HG02885 (cell line): Measurements from ENCODE around the gene BCL2L13.
"Not testable (repeated sequence)": the region's sequence is repeated elsewhere in the genome, so short reads cannot be mapped to it uniquely, and the experiment has no call there.

Experiments used
- ATAC-seq: cut with Tn5 transposase; IDR thresholded peaks from one replicate; pipeline ENCODE4 v1.9.1; 2021; ENCODE audit warnings: mild to moderate bottlenecking; ENCODE audit not compliant: unreplicated experiment, poor library complexity

The BCL2L13 gene

GRCh38 chr22:17634696-17635095 is 3.9 kb upstream of the BCL2L13 start:
- no peak for ATAC-seq

DNA sequence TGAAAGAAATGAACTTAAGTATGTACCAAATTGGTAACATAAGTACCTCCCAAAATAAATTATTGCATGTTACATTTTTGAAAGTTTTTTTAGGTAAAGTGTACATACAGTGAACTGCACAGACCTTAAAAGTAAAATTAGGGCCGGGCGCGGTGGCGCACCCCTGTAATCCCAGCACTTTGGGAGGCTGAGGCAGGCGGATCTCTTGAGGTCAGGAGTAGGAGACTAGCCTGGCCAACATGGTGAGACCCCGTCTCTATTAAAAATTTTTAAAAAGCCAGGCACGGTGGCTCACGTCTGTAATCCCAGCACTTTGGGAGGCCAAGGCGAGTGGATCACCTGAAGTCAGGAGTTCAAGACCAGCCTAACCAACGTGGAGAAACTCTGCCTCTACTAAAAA is 1.7 kb upstream of the BCL2L13 start:
- ATAC-seq = not testable (repeated sequence)

- peak; percentile 2 for ATAC-seq
These were observed 921 bp upstream of the BCL2L13 start for GRCh38 chr22:17637490-17638181.

- ATAC-seq = peak; percentile 20
These were observed 450 bp upstream of the BCL2L13 start for GRCh38 chr22:17638182-17638431.

DNA sequence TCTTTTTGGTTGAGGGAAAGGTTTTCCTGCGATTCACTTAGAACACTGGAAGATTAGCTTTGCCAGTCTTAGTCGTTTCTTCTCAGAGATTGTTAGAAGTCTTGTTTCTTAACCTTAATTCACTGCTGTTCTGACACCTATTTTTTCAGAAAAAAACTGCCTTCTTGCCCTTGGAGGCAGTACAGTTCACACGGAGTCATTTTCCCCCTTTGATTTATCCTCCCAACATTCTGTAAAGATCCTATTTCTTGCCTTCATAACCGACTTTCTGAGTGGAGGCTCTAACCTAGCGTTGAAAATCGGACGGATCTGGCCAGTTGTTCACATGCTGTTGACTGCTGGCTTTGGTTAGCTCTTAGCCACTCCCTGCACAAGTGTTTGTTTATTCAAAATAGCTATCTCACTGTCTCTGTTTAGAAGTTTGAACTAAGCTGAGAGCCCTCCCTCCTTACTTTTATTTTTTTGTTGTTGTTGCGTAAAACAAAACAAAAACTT is 737 bp downstream of the BCL2L13 start:
- ATAC-seq = peak; percentile 35

DNA sequence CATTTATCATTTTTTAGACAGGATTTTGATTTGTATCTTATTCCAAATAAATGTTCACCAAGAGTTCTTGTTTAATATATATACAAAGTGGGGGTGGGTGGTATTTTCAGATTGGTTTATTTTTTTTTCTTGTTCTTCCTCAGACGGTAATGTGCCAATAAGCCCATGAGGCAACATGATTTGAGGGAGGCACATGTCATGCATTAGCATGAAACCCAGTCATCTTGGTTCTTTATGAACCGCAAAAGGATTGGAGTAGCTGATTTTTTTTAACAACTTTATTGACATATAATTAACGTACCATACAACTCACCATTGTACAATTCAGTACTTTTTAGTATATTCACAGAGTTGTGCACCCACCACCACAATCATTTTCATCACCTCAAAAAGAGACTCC is 2.7 kb downstream of the BCL2L13 start:
- ATAC-seq = no peak

DNA sequence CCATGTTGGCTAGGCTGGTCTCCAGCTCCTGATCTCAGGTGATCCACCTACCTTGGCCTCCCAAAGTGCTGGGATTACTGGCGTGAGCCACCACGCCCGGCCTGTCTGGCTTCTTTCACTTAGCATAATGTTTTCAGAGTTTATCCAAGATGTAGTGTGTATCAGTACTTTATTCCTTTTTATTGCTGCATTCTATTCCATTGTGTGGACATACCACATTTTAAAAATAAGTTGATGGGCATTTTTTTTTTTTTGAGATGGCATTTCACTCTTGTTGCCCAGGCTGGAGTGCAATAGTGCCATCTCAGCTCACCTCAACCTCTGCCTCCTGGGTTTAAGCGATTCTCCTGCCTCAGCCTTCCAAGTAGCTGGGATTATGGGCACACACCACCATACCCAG is 3.8 kb downstream of the BCL2L13 start:
- ATAC-seq = not testable (repeated sequence)

GRCh38 chr22:17647452-17647851 is 8.9 kb downstream of the BCL2L13 start:
- no peak for ATAC-seq

DNA sequence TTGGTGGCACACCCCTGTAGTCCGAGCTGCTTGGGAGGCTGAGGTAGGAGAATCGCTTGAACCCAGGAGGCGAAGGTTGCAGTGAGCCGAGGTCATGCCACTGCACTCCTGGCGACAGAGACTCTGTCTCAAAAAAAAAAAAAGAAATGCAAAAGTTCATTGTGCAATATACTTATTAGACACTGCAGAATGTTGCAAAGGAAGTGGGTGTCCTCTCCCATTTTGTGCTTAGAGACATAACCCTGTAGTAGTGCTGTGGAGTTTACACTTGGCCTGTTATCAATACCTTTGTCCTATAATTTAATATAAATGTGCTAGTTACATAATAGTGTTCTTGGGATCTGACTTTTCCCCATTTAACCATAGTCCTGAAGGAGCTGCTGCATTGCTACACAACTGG is 9.4 kb downstream of the BCL2L13 start:
- ATAC-seq = no peak

DNA sequence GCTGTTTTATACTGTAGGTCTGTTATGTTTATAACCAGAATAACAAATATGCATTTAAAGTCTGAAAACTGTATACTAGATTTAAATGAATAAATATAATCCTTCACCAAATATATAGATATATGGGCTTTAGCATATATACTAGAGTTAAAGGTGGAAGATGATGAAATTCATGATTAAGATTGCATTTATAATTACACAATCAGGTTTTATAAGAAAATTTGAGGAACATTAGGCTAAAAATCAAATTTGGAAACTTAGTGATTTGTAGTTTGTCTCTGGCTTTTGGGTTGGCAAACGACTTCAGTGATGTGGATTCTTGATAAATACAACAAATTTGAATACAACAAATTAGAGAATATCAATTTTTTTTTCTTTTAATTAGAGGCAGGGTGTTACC is 10.0 kb downstream of the BCL2L13 start:
- ATAC-seq = no peak

GRCh38 chr22:17655289-17655688 is 16.7 kb downstream of the BCL2L13 start:
- ATAC-seq = no peak

GRCh38 chr22:17656870-17657395 is 18.4 kb downstream of the BCL2L13 start:
- no peak for ATAC-seq

- no peak for ATAC-seq
These were observed 26.0 kb downstream of the BCL2L13 start for GRCh38 chr22:17664414-17665055.

- no peak for ATAC-seq
These were observed 26.7 kb downstream of the BCL2L13 start for GRCh38 chr22:17665248-17665647.

DNA sequence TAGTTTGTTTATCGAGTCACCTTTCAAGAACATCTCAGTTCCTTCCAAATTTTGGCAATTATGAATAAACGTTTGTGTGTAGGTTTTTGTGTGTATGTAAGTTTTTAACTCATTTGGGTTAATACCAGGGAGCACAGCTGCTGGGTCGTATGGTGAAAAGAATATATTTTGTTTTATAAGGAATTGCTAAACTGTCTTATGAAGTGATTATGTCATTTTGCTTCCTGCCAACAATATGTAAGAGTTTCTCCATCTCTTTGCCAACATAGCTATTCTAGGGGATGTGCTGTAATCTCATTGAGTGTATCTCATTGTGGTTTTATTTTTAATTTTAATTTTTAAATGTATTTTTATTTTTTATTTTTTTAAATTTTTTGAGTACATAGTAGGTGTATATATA is 27.3 kb downstream of the BCL2L13 start:
- ATAC-seq = no peak

DNA sequence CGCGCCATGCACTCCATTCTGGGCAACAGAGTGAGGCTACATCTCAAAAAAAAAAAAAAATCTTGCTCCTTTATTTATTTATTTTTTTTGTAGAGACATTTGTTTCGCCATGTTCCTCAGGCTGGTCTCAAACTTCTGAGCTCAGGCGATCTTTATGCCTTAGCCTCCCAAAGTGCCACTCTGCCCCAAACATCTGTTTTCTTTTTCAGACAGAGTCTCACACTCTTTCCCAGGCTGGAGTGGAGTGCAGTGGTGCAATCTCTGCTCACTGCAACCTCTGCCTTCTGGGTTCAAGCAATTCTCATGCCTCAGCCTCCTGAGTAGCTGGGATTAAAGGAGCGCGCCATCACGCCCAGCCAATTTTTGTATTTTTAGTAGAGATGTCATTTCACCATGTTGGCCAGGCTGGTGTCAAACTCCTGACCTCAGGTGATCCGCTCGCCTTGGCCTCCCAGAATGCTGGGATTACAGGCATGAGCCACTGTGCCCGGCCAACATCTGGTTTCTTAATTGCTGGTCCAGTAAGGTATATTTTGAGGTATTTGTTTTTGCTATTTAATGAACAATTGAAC is 33.0 kb downstream of the BCL2L13 start:
- not testable (repeated sequence) for ATAC-seq

GRCh38 chr22:17672417-17672991 is 33.9 kb downstream of the BCL2L13 start:
- ATAC-seq = no peak

DNA sequence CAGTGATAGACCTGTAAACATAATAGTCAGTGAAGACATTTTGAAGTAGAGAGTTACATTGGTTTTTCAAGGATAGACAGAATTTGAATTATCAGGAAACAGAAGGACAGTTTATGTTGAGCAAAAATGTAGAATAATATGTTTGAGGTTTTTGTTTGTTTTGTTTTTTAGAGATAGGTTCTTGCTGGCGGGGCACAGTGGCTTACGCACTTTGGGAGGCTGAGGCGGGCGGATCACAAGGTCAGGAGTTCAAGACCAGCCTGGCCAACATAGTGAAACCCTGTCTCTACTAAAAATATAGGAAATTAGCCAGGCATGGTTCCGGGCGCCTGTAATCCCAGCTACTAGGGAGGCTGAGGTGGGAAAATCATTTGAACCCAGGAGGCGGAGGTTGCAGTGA is 35.6 kb downstream of the BCL2L13 start:
- no peak for ATAC-seq

DNA sequence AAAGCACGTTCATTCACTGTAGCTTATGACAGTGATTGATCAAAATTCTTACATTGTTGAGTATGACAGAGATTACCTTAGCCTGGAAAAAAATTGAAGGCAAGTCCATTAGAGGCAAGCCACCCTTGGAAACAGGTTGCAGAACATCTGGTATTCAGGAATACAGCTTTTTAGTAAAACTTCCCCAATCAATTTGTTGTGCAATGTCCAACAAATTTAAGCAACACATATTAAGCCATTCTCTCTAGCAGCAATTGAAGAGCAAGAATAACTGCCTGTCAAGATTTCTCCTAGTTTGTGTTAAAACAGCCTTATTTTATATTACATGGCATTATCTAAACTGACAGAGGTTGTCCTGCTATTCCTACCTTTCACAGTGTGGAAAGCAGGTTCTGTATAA is 37.0 kb downstream of the BCL2L13 start:
- ATAC-seq = no peak

DNA sequence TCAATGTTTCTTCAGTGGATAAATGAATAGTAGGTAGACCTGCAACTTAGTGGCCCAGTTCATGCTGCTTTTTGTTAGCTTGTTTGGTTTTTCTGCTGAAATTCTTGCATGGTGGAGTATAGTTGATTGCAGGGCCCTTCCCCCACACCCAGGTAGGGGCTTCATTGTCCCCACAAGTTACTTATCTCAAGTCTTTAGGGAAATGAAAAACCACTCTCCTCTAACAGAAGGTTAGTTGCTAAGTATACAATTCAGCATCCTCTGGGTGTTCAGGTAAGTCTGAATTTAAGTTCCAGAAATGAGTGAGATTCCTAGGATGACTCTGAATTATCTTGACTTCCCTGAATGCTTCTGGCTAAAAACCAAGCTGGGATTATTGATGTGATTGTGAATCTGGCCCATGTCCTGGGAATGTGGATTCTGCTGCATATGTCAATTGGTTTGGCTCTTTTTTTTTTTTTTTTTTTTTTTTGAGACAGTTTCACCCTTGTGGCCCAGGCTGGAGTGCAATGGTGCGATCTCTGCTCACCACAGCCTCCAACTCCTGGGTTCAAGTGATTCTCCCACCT is 40.3 kb downstream of the BCL2L13 start:
- no peak for ATAC-seq

DNA sequence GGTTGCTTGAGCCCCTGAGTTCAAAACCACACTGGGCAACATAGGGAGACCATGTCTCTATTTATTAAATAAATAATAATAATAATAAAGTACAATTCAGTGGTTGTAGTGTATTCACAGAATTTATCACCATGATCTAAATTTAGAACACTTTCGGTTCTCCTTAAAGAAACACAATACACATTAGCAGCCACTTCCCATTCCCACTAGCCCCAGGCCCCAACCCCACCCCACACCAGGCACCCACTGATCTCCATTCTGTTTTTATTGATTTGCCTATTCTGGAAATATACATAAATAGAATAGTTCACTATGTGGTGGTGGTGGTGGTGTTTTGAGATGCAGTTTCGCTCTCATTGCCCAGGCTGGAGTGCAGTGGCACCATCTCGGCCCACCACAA is 45.7 kb downstream of the BCL2L13 start:
- ATAC-seq = no peak
